ENCODE measurements around the gene PGA5. TPM values are rescaled to one million over a fixed set of nuclear protein-coding genes. Genes with fewer than 3 reads are reported as not detected.

Gene PGA5
- total RNA-seq, 1 donor from 2014 or later = 2.9 TPM

DNA sequence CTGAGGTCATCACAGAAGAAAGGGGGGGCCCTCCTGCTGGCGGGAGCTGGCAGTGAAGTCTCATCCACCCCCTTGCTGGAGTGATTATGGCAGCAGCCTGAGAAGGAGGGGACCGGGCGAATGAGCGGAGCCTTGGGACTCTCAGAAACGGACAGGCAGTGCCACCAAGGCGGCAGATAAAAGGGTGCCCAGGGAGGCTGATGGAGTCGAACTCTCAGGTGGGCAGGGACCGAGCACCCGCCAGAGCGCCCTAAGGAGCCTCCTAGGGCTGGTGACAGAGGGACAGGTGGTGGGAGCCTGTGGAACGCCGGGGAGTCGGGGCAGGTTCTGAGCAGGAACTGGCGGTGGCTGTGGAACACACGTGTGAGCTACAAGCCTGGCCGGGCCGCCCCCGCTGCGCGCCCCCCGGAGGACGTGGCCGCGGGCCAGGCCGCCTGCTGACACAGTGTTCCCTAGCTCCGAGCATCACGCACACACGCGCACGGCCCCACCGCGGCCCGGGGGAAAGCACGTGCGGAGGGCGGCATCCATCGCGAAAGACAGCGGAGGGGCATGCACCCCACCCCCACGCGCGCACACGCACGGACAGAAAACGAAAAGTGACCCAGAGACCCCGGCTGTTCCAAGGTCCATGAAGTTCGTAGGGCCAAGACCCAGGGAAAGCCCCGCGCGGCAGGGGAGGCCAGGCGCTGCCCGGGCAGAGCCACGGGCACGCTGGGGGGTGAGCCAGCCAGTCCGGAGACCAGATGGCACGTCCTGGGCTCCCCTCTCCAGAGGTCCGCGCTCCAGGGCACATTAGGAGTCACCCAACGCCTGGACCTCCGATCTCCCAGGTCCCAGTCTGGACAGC is 53.1 kb downstream of the PGA5 start:
- peak; percentile 75 for DNase-seq (ENCODE audit: extremely low spot score, unreplicated experiment)
- H3K36me3 Mint-ChIP-seq = peaks cover 18% of the 10 kb centered on the region
- H3K9me3 Mint-ChIP-seq = no peaks in the 10 kb centered on the region
- peak overlapping the region; percentile 90 for H3K4me3 Mint-ChIP-seq
- peaks cover 17% of the 10 kb centered on the region for H3K27me3 Mint-ChIP-seq
- TF ChIP-seq, protein P1, sequence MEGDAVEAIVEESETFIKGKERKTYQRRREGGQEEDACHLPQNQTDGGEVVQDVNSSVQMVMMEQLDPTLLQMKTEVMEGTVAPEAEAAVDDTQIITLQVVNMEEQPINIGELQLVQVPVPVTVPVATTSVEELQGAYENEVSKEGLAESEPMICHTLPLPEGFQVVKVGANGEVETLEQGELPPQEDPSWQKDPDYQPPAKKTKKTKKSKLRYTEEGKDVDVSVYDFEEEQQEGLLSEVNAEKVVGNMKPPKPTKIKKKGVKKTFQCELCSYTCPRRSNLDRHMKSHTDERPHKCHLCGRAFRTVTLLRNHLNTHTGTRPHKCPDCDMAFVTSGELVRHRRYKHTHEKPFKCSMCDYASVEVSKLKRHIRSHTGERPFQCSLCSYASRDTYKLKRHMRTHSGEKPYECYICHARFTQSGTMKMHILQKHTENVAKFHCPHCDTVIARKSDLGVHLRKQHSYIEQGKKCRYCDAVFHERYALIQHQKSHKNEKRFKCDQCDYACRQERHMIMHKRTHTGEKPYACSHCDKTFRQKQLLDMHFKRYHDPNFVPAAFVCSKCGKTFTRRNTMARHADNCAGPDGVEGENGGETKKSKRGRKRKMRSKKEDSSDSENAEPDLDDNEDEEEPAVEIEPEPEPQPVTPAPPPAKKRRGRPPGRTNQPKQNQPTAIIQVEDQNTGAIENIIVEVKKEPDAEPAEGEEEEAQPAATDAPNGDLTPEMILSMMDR (conservative IDR thresholded peaks at IDR 0.05) = no peak
- peaks cover 24% of the 10 kb centered on the region for H3K4me1 Mint-ChIP-seq (ENCODE audit: unreplicated experiment)
- H3K27ac Mint-ChIP-seq = peak overlapping the region; percentile 84

DNA sequence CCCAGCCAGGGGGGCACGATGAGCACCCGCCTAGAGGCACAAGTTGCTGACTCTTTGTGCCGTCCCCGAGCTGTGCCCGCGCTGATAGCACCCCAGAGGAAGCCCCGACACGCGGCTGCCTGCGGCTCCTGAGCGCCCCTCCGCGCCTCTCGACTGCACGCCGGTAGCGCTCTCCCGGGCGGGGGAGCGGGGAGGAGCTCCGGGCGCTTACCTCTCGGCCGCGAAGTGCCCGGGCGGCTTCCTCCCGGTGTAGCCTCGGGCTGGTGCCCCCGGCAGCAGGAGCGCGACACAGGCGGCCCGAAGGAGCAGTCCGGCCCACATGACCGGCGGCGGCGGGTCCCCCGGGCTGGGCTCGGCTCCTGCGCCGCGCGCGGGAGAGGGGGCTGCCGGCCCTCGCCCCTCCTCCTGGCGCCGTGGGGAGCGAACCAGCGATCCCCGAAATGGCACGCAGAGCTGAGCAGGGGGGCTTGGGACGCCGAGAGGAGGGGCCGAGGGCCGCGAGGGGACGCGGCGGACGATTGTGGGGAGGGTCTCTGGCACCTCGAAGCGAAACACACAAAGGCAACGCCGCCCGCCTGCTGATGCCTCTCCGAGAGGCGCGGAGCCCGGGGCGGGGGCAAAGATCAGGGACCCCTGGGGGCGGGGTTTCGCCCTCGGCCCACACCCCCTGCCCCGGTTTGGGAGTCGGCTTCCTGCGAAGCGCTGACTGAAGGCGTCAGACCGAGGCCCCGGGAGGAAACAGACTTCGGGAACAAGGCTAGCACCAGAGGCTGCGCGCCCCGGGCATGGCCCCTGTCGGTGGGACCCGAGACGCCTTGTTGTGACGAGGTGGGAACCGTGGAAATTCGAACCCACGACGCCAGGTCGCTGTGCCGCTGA is 54.0 kb downstream of the PGA5 start, which contains the start of gene VWCE:
Gene VWCE (minus strand): TSS at position 600 of the 879 bp plus-strand sequence. CDS start 279 bp downstream, at position 321.
- TF ChIP-seq, protein P1 (conservative IDR thresholded peaks at IDR 0.05) = peak; percentile 39
- Mint-ChIP-seq H3K27ac (peak within 1 kb of the TSS; percentile 74), H3K27me3 (peaks cover 17% of the 10 kb centered on the region), H3K4me1 (ENCODE audit: unreplicated experiment) (peaks cover 24% of the 10 kb centered on the region), H3K4me3 (peak within 1 kb of the TSS; percentile 90), H3K9me3 (no peaks in the 10 kb centered on the region), H3K36me3 (peaks cover 18% of the 10 kb centered on the region)
- DNase-seq (ENCODE audit: extremely low spot score, unreplicated experiment) = peak; percentile 78

DNA sequence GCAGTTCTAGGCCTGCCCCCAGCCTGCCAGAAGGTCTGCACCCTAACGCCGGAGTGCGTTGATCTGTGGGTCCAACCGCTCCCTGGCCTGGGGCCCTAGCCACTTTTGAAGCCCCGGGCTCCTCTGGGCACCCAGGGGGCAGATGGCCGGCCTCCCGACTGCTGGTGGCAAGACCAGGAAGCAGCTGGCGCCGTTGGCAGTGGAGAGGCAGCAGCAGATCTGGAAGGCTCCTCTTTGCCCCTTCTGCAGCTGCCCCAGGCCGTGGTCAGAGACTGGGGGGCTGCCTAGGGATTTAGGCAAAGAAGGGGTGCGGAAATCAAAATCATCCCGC is 54.6 kb downstream of the PGA5 start:
- peaks cover 22% of the 10 kb centered on the region for H3K36me3 Mint-ChIP-seq
- H3K9me3 Mint-ChIP-seq = no peaks in the 10 kb centered on the region
- no peak for DNase-seq (ENCODE audit: extremely low spot score, unreplicated experiment)
- H3K27ac Mint-ChIP-seq = no peak overlapping the region
- TF ChIP-seq, protein P1 (conservative IDR thresholded peaks at IDR 0.05) = no peak
- peaks cover 17% of the 10 kb centered on the region for H3K27me3 Mint-ChIP-seq
- peak overlapping the region; percentile 80 for H3K4me3 Mint-ChIP-seq
- peaks cover 24% of the 10 kb centered on the region for H3K4me1 Mint-ChIP-seq (ENCODE audit: unreplicated experiment)

DNA sequence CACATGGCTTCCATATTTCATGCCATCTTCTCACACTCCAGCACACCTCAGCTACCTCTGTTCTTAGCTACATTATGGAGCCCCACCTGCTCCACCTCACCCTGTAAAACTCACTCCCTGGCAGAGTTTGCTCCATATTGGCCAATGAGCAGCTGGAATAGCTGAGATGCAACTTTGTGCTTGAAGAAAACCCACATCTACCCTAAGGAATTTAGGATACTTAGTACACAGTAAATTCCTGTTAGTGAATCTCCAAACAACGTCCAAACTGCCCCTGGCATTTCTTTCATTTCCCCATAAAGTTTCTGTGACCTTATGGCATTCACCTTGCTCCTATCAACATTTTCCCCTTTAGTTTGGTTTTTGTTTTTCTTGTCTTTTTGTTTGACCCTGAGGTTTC is 56.4 kb downstream of the PGA5 start:
- peak overlapping the region; percentile 10 for H3K27ac Mint-ChIP-seq
- peak overlapping the region; percentile 40 for H3K4me3 Mint-ChIP-seq
- DNase-seq (ENCODE audit: extremely low spot score, unreplicated experiment) = no peak
- H3K4me1 Mint-ChIP-seq (ENCODE audit: unreplicated experiment) = peaks cover 24% of the 10 kb centered on the region
- TF ChIP-seq, protein P1 (conservative IDR thresholded peaks at IDR 0.05) = no peak
- peaks cover 15% of the 10 kb centered on the region for H3K27me3 Mint-ChIP-seq
- H3K36me3 Mint-ChIP-seq = peaks cover 34% of the 10 kb centered on the region
- H3K9me3 Mint-ChIP-seq = no peaks in the 10 kb centered on the region

DNA sequence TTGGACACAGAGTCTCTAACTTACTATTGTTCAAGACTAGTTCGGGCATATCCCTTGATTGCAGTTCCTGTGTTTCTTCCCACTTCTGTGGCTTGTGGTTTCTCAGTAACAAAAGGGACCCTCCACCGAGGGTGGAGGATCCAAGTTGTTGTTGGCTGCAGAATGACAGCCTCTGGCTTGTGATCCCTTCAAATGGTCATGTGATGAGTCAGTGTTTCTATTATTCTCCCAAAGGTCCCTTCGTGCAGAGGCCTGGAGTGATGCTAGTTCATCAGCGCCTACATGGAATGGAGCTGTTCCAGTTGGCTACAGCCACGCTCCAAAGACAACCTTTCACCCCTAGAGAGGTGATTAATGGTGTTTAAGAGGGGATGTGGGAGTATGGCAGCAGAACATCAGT is 56.8 kb downstream of the PGA5 start:
- H3K27ac Mint-ChIP-seq = peak overlapping the region; percentile 10
- DNase-seq (ENCODE audit: extremely low spot score, unreplicated experiment) = no peak
- peaks cover 36% of the 10 kb centered on the region for H3K36me3 Mint-ChIP-seq
- H3K4me3 Mint-ChIP-seq = peak overlapping the region; percentile 40
- no peaks in the 10 kb centered on the region for H3K9me3 Mint-ChIP-seq
- H3K4me1 Mint-ChIP-seq (ENCODE audit: unreplicated experiment) = peaks cover 24% of the 10 kb centered on the region
- TF ChIP-seq, protein P1 (conservative IDR thresholded peaks at IDR 0.05) = no peak
- peaks cover 12% of the 10 kb centered on the region for H3K27me3 Mint-ChIP-seq
